ENCODE data around the gene MOB3C. TPM values are rescaled to one million over a fixed set of nuclear protein-coding genes. Genes with fewer than 3 reads are reported as not detected.
"Not testable (repeated sequence)": the region's sequence is repeated elsewhere in the genome, so short reads cannot be mapped to it uniquely, and the experiment has no call there.

MOB3C gene
- 6.2 and 7.5 TPM in 2 replicates for total RNA-seq
- polyA plus RNA-seq, result 4.5 and 5.5 TPM in 2 replicates

DNA sequence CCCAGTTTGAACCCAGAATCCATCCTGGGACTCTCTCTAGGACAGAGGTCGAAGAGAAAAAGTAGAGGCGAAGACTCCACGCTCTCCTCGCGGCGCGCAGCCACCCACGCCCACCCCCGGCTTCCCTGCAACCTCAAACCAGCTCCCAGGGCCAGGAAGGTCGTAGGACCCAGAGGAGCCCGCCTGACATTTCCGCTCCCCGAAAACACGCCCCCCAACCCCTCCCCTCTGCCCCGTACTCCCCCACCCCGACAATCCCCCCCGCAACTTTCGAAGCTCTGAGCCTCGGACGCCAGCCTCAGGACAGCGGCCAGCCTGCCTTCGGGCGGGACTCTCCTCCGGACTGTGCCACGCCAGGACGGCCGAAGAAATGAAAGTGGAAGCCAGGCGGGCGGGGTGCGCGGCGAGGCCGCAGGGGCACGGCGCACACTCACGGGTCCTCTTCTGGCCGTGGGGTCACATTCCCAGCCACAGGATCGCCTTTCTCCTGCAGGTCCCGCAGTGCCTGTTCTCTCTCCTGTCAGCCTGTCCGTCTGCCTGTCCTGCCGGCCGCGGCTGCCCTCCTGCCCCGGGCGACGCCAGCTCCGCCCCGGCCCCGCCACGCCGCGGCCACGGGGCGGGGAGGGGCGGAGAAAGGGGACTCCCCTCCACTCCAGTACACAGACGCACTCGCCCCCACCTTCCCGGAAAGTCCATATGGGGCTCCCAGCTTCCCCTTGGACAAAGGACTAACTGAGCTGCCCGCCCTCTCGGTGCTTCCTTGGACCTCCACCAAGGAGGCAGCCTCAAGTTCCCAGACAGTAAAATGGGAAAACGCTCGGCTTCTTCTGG, at the start of gene MOB3C:
MOB3C (minus strand) TSS at position 535 of the 831 bp plus-strand sequence. CDS start 3,490 bp downstream, outside the sequence.
- H3K4me1 ChIP-seq (ENCODE audit: low read depth), result peaks cover 13% of the 10 kb centered on the region
- peak; percentile 69 to 89 for DNase-seq (ENCODE audit: low read depth in 1 of 2, low spot score in 1 of 2)
- H3K4me3 ChIP-seq, result peak within 1 kb of the TSS; percentile 57
- no peaks in the 10 kb centered on the region for H3K27me3 ChIP-seq
- TF ChIP-seq, protein P1, sequence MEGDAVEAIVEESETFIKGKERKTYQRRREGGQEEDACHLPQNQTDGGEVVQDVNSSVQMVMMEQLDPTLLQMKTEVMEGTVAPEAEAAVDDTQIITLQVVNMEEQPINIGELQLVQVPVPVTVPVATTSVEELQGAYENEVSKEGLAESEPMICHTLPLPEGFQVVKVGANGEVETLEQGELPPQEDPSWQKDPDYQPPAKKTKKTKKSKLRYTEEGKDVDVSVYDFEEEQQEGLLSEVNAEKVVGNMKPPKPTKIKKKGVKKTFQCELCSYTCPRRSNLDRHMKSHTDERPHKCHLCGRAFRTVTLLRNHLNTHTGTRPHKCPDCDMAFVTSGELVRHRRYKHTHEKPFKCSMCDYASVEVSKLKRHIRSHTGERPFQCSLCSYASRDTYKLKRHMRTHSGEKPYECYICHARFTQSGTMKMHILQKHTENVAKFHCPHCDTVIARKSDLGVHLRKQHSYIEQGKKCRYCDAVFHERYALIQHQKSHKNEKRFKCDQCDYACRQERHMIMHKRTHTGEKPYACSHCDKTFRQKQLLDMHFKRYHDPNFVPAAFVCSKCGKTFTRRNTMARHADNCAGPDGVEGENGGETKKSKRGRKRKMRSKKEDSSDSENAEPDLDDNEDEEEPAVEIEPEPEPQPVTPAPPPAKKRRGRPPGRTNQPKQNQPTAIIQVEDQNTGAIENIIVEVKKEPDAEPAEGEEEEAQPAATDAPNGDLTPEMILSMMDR (IDR thresholded peaks at IDR 0.05; ENCODE audit: low read depth, low read length), result no peak
- no peaks in the 10 kb centered on the region for H3K9me3 ChIP-seq (ENCODE audit: low read depth)
- H3K36me3 ChIP-seq, result no peaks in the 10 kb centered on the region
- peak within 1 kb of the TSS; percentile 60 for H3K27ac ChIP-seq

DNA sequence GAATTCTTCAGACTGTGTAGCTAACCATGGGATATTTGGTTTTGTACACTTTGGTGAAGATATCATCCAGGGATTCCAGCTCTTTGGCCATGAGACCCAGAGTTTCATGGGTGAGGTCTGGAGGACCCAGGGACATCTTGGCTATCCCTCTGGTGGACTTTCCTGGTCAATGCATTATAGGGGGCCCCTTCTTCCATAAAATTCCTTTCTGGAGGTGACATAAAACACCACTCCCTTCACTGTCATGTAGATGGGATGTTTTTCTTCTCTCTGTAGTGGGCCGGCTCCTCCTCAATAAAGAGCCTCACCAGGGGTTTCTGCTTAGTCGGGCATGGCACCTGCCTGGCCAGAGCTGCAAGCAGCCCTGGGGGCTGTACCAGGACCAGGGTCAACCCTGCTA, 49.4 kb upstream of the MOB3C start:
- DNase-seq (ENCODE audit: low read depth in 1 of 2, low spot score in 1 of 2), result no peak
- H3K4me3 ChIP-seq, result no peak overlapping the region

DNA sequence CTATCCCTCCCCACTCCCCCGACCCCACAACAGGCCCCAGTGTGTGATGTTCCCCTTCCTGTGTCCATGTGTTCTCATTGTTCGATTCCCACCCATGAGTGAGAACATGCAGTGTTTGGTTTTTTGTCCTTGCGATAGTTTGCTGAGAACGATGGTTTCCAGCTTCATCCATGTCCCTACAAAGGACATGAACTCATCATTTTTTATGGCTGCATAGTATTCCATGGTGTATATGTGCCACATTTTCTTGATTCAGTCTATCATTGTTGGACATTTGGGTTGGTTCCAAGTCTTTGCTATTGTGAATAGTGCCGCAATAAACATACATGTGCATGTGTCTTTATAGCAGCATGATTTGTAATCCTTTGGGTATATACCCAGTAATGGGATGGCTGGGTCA, 46.3 kb upstream of the MOB3C start:
- not testable (repeated sequence) for H3K4me1 ChIP-seq (ENCODE audit: low read depth); H3K4me3 ChIP-seq; H3K27ac ChIP-seq; H3K27me3 ChIP-seq; DNase-seq (ENCODE audit: low read depth in 1 of 2, low spot score in 1 of 2); H3K9me3 ChIP-seq (ENCODE audit: low read depth)
- H3K36me3 ChIP-seq, result peaks cover 22% of the 10 kb centered on the region

More for the DNA sequence above, 49.4 kb upstream of the MOB3C start:
- TF ChIP-seq, protein P1 (IDR thresholded peaks at IDR 0.05; ENCODE audit: low read depth, low read length), result no peak
- no peaks in the 10 kb centered on the region for H3K9me3 ChIP-seq (ENCODE audit: low read depth)
- no peak overlapping the region for H3K27ac ChIP-seq
- no peaks in the 10 kb centered on the region for H3K27me3 ChIP-seq
- no peaks in the 10 kb centered on the region for H3K4me1 ChIP-seq (ENCODE audit: low read depth)
- peaks cover 18% of the 10 kb centered on the region for H3K36me3 ChIP-seq

DNA sequence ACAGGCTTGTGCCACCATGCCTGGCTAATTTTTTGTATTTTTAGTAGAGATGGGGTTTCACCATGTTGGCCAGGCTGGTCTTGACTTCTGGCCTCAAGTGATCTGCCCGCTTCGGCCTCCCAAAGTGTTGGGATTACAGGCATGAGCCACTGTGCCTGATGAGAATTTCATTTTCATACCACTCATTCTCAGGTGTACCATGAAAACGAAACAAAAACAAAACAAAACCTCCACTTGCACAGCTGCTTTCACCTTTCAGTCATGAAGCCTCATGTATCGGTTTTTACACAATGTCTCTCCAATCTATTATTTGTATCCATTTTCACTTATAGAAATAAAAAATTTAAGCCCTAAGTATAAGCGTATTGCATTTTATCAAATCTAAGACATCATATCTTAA, 43.5 kb upstream of the MOB3C start:
- H3K27ac ChIP-seq; DNase-seq (ENCODE audit: low read depth in 1 of 2, low spot score in 1 of 2); H3K9me3 ChIP-seq (ENCODE audit: low read depth); H3K4me1 ChIP-seq (ENCODE audit: low read depth); H3K27me3 ChIP-seq; H3K4me3 ChIP-seq: not testable (repeated sequence)
- peaks cover 33% of the 10 kb centered on the region for H3K36me3 ChIP-seq

DNA sequence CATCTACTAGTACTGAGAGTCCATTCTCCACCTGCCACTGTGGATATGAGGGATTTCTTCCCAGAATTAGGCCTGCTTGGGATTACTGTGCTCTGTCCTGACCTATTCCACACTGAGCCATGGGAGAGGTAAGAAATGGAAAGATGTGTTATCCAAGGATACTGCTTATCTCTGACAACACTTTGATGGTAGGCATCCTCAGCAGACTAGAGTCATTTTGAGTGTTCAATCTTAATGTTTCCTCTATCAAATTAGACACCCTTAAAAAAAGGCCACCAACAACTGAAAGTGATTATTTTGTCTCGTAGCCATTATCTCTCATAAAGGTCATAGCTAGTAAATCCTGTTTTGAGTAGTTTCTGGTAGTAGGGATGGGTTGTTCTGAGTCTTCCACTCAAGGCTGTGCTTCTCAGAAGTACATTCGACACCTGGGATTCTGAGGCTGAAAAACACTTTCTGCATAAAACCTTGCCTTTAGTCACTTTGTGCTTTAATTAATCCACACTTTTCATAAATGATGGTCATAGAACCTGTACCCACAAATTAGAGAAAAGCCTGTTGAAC, 42.8 kb upstream of the MOB3C start:
- DNase-seq (ENCODE audit: low read depth in 1 of 2, low spot score in 1 of 2), result no peak
- H3K27me3 ChIP-seq, result no peaks in the 10 kb centered on the region
- H3K27ac ChIP-seq, result no peak overlapping the region
- no peak overlapping the region for H3K4me3 ChIP-seq
- no peaks in the 10 kb centered on the region for H3K4me1 ChIP-seq (ENCODE audit: low read depth)
- no peaks in the 10 kb centered on the region for H3K9me3 ChIP-seq (ENCODE audit: low read depth)
- H3K36me3 ChIP-seq, result peaks cover 29% of the 10 kb centered on the region
- TF ChIP-seq, protein P1 (IDR thresholded peaks at IDR 0.05; ENCODE audit: low read depth, low read length), result no peak

DNA sequence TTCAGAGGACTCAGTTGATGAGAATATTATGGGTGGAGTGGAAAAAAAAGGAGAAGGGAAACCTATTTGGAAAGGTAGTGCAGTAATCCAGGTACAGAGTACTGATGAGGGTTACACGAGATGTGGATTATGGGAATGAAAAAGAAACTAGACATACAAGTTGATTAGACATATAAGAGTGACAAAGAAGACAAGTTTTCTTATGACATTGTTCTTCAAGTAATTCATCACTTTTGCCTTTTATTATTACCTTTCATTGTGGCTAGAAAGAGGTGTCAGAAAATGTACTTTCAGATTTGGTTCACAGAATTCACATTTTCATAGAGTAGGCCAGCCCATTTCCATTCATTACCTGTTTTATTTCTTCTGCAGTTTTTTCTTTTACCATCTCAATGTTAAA, 41.2 kb upstream of the MOB3C start:
- no peak for DNase-seq (ENCODE audit: low read depth in 1 of 2, low spot score in 1 of 2)
- H3K9me3 ChIP-seq (ENCODE audit: low read depth), result no peaks in the 10 kb centered on the region
- no peaks in the 10 kb centered on the region for H3K27me3 ChIP-seq
- H3K36me3 ChIP-seq, result peaks cover 20% of the 10 kb centered on the region
- no peak overlapping the region for H3K27ac ChIP-seq
- H3K4me1 ChIP-seq (ENCODE audit: low read depth), result no peaks in the 10 kb centered on the region
- H3K4me3 ChIP-seq, result no peak overlapping the region
- TF ChIP-seq, protein P1 (IDR thresholded peaks at IDR 0.05; ENCODE audit: low read depth, low read length), result no peak
